Mucosa of descending colon (tissue), 3 donors: Measurements from ENCODE around the gene UMPS. TPM values are rescaled to one million over a fixed set of nuclear protein-coding genes. Genes with fewer than 3 reads are reported as not detected.

ENCODE experiments used
- ATAC-seq: fragments of 200-7000 bp; cut with Tn5 transposase; one replicate; pipeline ENCODE4 v1.9.1; 2020; ENCODE audit warnings: mild to moderate bottlenecking, moderate library complexity
- DNase-seq, 3 donors: peaks; one replicate each; pipeline ENCODE4 v3.0.0-alpha.2; 2020
- H3K36me3 ChIP-seq: fragments of 200-600 bp; one replicate; pipeline ENCODE4 v1.8.0; 2021; ENCODE audit warnings: low read depth, mild to moderate bottlenecking
- H3K4me1 ChIP-seq: fragments of 200-600 bp; one replicate; pipeline ENCODE4 v1.8.0; 2021; ENCODE audit warnings: low read depth, mild to moderate bottlenecking
- H3K4me3 ChIP-seq: fragments of 200-600 bp; one replicate; pipeline ENCODE4 v1.8.0; 2021; ENCODE audit warnings: mild to moderate bottlenecking
- H3K9me3 ChIP-seq: fragments of 200-600 bp; one replicate; pipeline ENCODE4 v1.8.0; 2021; ENCODE audit warnings: mild to moderate bottlenecking
- intact Hi-C, 2 donors: fragments of 100-400 bp; cut with DNase I in 1 of 2; cut with micrococcal nuclease in 1 of 2; formaldehyde crosslinking; loops; one replicate each; pipeline versions ENCODE4 v1.11.0 to v1.11.1; 2022; cut with DNase I, micrococcal nuclease
- total RNA-seq, 3 donors: library from RNA; stranded (reverse); fragmentation: NEBNext Ultra II Directional in 2 of 3; extraction: Animal tissue kit (Norgen Biotek cat#: 25700) in 2 of 3; gene quantifications; one replicate each; pipeline versions ENCODE4 v1.2.1 to v1.2.4, GENCODE V29; 2021 to 2023
- TF ChIP-seq, protein P1 (sequence below): fragments of 200-600 bp; IDR thresholded peaks from one replicate; pipeline ENCODE4 v1.8.0; 2022; ENCODE audit warnings: antibody characterized with exemption, mild to moderate bottlenecking
- donor health status: DM: no; HTN: no; CAD: no; lungs with moderate emphysema.
- donor health status: DM: no; HTN: no; CAD: no.
- donor health status: DM: no; HTN: yes; CAD: no.

The UMPS gene
- total RNA-seq, 3 donors from 2014 or later: 22.6 to 25.7 (median 23.6) TPM

DNA sequence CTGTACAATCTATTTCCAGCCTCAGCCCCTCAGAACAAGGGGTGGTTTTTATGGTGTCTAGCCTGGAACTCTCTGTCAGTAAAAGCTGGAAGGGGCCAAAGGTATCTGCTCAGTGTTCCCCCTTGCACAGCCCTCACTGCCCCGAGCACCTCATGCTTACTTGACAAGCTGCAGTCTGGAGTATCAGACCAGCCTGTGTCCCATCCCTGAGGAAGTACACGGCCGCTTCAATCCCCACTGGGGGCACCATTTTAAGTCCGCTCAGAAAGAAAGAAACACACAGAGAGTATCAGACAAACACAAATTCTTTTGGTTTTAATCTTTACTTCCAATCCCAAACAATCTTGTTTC is 32.4 kb downstream of the UMPS start:
- ATAC-seq: no peak
- no peaks in the 10 kb centered on the region for H3K36me3 ChIP-seq
- DNase-seq: no peak
- H3K4me3 ChIP-seq: no peak overlapping the region
- H3K9me3 ChIP-seq: no peaks in the 10 kb centered on the region
- intact Hi-C loops: loop anchor here (5.0 kb wide), 1 partner anchor 140 kb away; no protein-coding TSS in a partner anchor
- H3K4me1 ChIP-seq: peaks cover 6% of the 10 kb centered on the region
- TF ChIP-seq, protein P1, sequence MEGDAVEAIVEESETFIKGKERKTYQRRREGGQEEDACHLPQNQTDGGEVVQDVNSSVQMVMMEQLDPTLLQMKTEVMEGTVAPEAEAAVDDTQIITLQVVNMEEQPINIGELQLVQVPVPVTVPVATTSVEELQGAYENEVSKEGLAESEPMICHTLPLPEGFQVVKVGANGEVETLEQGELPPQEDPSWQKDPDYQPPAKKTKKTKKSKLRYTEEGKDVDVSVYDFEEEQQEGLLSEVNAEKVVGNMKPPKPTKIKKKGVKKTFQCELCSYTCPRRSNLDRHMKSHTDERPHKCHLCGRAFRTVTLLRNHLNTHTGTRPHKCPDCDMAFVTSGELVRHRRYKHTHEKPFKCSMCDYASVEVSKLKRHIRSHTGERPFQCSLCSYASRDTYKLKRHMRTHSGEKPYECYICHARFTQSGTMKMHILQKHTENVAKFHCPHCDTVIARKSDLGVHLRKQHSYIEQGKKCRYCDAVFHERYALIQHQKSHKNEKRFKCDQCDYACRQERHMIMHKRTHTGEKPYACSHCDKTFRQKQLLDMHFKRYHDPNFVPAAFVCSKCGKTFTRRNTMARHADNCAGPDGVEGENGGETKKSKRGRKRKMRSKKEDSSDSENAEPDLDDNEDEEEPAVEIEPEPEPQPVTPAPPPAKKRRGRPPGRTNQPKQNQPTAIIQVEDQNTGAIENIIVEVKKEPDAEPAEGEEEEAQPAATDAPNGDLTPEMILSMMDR: no peak

DNA sequence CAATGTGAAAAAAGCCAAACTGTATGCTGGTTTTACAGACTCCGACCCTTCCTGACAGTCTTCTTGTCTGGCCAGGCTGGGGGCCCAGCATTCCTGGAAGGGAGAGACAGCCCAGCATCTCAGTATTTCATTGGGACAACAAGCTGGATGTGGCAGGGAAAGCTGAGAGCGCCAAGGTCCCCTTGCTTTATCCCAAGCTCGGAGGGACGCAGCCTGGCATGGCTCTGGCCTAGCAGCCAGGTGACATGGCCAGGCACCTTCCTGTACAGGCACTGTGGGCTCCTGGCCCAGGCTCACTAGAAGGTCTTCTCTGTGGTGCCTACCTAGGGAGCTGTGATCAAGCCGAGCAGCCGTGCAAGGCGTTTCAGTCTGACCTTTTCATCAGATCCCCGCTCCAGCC is 33.0 kb downstream of the UMPS start:
- no peaks in the 10 kb centered on the region for H3K36me3 ChIP-seq
- intact Hi-C loops: loop anchor here (5.0 kb wide), 1 partner anchor 139 kb away; no protein-coding TSS in a partner anchor
- peaks cover 6% of the 10 kb centered on the region for H3K4me1 ChIP-seq
- H3K9me3 ChIP-seq: no peaks in the 10 kb centered on the region
- no peak overlapping the region for H3K4me3 ChIP-seq
- TF ChIP-seq, protein P1: no peak
- DNase-seq (no peak), ATAC-seq (no peak)

DNA sequence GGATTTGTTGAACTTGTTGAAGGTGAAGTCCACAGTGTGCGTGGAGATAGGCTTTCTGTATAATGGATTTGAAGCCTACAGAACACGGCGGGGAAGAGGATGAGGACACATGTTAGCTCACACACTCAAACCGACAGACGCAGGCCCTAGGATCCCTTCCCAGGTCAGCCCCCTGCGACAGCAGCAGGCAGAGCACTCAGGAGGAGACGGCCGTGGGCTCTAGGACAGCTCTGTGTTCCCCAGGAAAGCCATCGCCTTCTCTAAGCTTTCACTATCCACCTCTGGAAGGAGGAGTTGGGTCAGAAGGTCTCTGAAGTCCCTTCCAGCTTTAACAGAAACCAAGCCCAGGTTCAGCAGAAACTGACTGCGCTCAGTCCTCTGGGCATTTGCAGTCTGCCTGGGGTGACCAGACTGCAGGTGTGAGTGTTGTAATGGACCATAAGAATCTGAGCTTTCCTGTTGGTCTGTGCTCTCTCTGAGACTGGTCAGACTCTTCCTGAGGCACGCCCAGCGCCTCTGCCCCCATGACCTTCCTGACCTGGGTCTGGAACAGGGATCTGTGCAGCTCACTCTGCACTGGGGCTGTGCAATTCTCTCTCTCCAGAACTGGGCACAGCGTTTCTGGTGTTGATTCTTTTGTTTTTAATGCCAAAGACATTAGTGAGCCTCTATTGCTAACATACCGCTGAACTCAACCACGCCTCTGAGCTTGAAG is 33.5 kb downstream of the UMPS start:
- Histone ChIP-seq H3K4me1 (peaks cover 6% of the 10 kb centered on the region), H3K4me3 (no peak overlapping the region), H3K36me3 (no peaks in the 10 kb centered on the region), H3K9me3 (no peaks in the 10 kb centered on the region)
- intact Hi-C loops: loop anchor here (5.0 kb wide), 1 partner anchor 138 kb away; no protein-coding TSS in a partner anchor
- TF ChIP-seq, protein P1: no peak
- no peak for ATAC-seq
- no peak for DNase-seq

DNA sequence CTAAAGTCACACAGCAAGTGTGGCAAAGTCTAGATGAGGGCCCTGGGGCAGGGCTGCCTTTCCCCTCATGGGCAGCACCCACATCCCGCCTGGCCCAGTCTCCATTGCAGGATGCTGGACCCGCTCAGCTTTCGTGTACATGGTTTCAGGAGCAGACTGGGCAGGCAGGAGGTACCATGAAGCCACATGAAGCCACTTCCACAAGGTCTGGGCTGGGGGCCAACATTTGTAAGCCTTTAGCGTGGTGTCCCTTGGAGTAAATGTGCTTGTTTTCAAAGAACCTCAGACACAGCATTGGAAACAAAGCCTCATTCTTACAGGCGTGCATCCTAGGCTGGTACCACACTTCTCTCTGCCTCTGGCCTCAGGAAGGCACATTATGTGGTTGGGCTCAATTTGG is 34.5 kb downstream of the UMPS start:
- TF ChIP-seq, protein P1: no peak
- no peak overlapping the region for H3K4me3 ChIP-seq
- ATAC-seq (no peak), DNase-seq (no peak)
- intact Hi-C loops: loop anchor here (5.0 kb wide), 1 partner anchor 138 kb away; no protein-coding TSS in a partner anchor
- H3K36me3 ChIP-seq: no peaks in the 10 kb centered on the region
- peaks cover 6% of the 10 kb centered on the region for H3K4me1 ChIP-seq
- H3K9me3 ChIP-seq: no peaks in the 10 kb centered on the region

DNA sequence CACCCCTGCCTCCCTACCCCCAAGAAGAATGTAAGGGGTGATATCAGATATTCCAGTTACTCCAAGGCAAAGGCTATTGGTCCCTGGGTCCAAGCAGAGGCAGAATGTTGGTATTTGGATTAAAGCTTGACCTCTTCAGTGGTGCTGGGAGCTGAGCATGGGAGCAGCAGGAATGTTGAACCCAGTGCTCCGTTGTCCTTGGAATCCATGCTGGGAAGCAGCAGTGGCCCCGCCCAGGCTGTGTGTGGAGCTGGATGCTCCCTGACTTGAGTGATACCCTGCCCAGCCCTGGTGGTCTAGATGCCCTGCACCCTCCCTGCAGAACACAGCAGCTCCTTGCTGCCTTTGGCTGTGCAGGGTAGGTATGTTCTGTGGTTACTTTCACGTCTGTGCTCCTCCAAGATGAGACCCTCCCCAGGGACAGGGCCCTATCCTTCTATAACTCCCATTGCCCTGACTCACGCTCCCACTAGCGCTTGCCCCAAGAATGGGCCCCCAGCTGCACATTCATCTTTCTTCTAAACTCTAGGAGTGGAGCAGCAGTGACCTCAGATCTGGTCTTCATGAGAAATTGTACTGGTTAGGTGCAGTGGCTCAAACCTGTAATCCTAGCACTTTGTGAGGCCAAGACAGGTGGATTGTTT is 35.1 kb downstream of the UMPS start:
- no peak for DNase-seq
- intact Hi-C loops: no loop called here
- no peak for ATAC-seq
- Histone ChIP-seq H3K36me3 (no peaks in the 10 kb centered on the region), H3K4me1 (peaks cover 6% of the 10 kb centered on the region), H3K9me3 (no peaks in the 10 kb centered on the region), H3K4me3 (no peak overlapping the region)
- TF ChIP-seq, protein P1: no peak
